Upper lobe of left lung (tissue), 4 donors: Measurements from ENCODE around the gene TMEM267.

ENCODE experiments used
- CTCF ChIP-seq, 6 experiments: fragments of 450-650 bp in 4 of 6; fragments of 200-600 bp in 2 of 6; sonication (generic) in 2 of 6; IDR thresholded peaks; one replicate each; pipeline ENCODE4 v1.5.1; 2016 to 2019; ENCODE audit warnings: antibody characterized with exemption in 6 of 6
- POLR2A ChIP-seq, 4 donors: fragments of 450-650 bp; IDR thresholded peaks; one replicate each; pipeline ENCODE4 v1.5.1; 2016 to 2017; ENCODE audit warnings: antibody characterized with exemption in 4 of 4, mild to moderate bottlenecking in 2 of 4
- POLR2AphosphoS5 ChIP-seq, 2 donors: sonication (generic); formaldehyde crosslinking; IDR thresholded peaks; one replicate each; pipeline ENCODE4 v1.5.1; 2017; ENCODE audit warnings: antibody characterized with exemption in 2 of 2

GRCh38 chr5:43401827-43402226, 81.8 kb downstream of the TMEM267 start:
- TF ChIP-seq POLR2AphosphoS5 (IDR thresholded peaks at IDR 0.05) (no peak), CTCF (IDR thresholded peaks at IDR 0.05) (no peak), POLR2A (IDR thresholded peaks at IDR 0.05) (no peak)
